GM21360 (cell line): ENCODE measurements around the gene CNIH4.
"Not testable (repeated sequence)": the region's sequence is repeated elsewhere in the genome, so short reads cannot be mapped to it uniquely, and the experiment has no call there.

Source experiments
- ATAC-seq: cut with Tn5 transposase; IDR thresholded peaks from one replicate; pipeline ENCODE4 v1.9.1; 2021; ENCODE audit warnings: mild to moderate bottlenecking, moderate library complexity; ENCODE audit not compliant: unreplicated experiment

Gene CNIH4

GRCh38 chr1:224356685-224357625 is at the start of gene CNIH4:
TSS of gene CNIH4 (plus strand) at chr1:224356879. CDS start at chr1:224356925, 46 bp downstream.
- ATAC-seq: peak; percentile 98

- ATAC-seq: no peak
Observed at GRCh38 chr1:224308064-224308463, 48.6 kb upstream of the CNIH4 start.

- ATAC-seq: not testable (repeated sequence)
Observed at GRCh38 chr1:224311503-224311902, 45.2 kb upstream of the CNIH4 start.

- ATAC-seq: no peak
Observed at GRCh38 chr1:224312025-224312424, 44.7 kb upstream of the CNIH4 start.

GRCh38 chr1:224317383-224318045 is 39.2 kb upstream of the CNIH4 start:
- ATAC-seq: no peak

- ATAC-seq: no peak
Observed at GRCh38 chr1:224321706-224322105, 35.0 kb upstream of the CNIH4 start.

- no peak for ATAC-seq
Observed at GRCh38 chr1:224325959-224326358, 30.7 kb upstream of the CNIH4 start.

- ATAC-seq: no peak
Observed at GRCh38 chr1:224328644-224329043, 28.0 kb upstream of the CNIH4 start.

GRCh38 chr1:224329484-224329841 is 27.2 kb upstream of the CNIH4 start:
- no peak for ATAC-seq

- ATAC-seq: peak; percentile 81
Observed at GRCh38 chr1:224329842-224330753, 26.6 kb upstream of the CNIH4 start, which contains the start of gene NVL. TSS of gene NVL (minus strand) at chr1:224330172. CDS start at chr1:224330127, 45 bp downstream.

GRCh38 chr1:224331326-224331725 is 25.4 kb upstream of the CNIH4 start:
- no peak for ATAC-seq

- ATAC-seq: no peak
Observed at GRCh38 chr1:224331824-224332223, 24.9 kb upstream of the CNIH4 start.

- ATAC-seq: peak; percentile 42
Observed at GRCh38 chr1:224333309-224333926, 23.3 kb upstream of the CNIH4 start.

- no peak for ATAC-seq
Observed at GRCh38 chr1:224333939-224334786, 22.5 kb upstream of the CNIH4 start.

GRCh38 chr1:224338150-224338838 is 18.4 kb upstream of the CNIH4 start:
- no peak for ATAC-seq

- ATAC-seq: no peak
Observed at GRCh38 chr1:224339442-224340033, 17.1 kb upstream of the CNIH4 start.

GRCh38 chr1:224340453-224341384 is 16.0 kb upstream of the CNIH4 start:
- ATAC-seq: not testable (repeated sequence)
